BLaER1 (cell line): Measurements from ENCODE around the gene STEAP3.
"Not testable (repeated sequence)": the region's sequence is repeated elsewhere in the genome, so short reads cannot be mapped to it uniquely, and the experiment has no call there.

Source experiments
- H3K27ac ChIP-seq: shearing (Covaris generic); formaldehyde crosslinking; 2 replicates; pipeline ENCODE4 v1.8.1; 2022
- H3K27me3 ChIP-seq: shearing (Covaris generic); formaldehyde crosslinking; 2 replicates; pipeline ENCODE4 v1.8.1; 2022
- H3K36me3 ChIP-seq: shearing (Covaris generic); formaldehyde crosslinking; 2 replicates; pipeline ENCODE4 v1.8.1; 2022
- H3K4me1 ChIP-seq: shearing (Covaris generic); formaldehyde crosslinking; 2 replicates; pipeline ENCODE4 v1.8.1; 2022
- H3K4me2 ChIP-seq: shearing (Covaris generic); formaldehyde crosslinking; 2 replicates; pipeline ENCODE4 v1.8.1; 2022
- H3K4me3 ChIP-seq: shearing (Covaris generic); formaldehyde crosslinking; 2 replicates; pipeline ENCODE4 v1.8.1; 2022
- H3K9ac ChIP-seq: shearing (Covaris generic); formaldehyde crosslinking; 2 replicates; pipeline ENCODE4 v1.8.1; 2022
- H3K9me3 ChIP-seq: shearing (Covaris generic); formaldehyde crosslinking; 2 replicates; pipeline ENCODE4 v1.8.1; 2022
- H4K20me1 ChIP-seq: shearing (Covaris generic); formaldehyde crosslinking; 2 replicates; pipeline ENCODE4 v1.8.1; 2022
- Cebpa-rat ChIP-seq: shearing (Covaris generic); IDR thresholded peaks from 2 replicates; pipeline ENCODE4 v1.8.1; 2022

The STEAP3 gene

GRCh38 chr2:119260646-119261492, 37.2 kb downstream of the STEAP3 start:
- no peaks in the 10 kb centered on the region for H3K27me3 ChIP-seq
- H3K36me3 ChIP-seq, result peaks cover 25% of the 10 kb centered on the region
- no peaks in the 10 kb centered on the region for H4K20me1 ChIP-seq
- H3K9me3 ChIP-seq, result no peaks in the 10 kb centered on the region
- H3K4me3 ChIP-seq, result no peak overlapping the region
- peaks cover 6% of the 10 kb centered on the region; the same call in 1 of the 2 replicates for H3K4me1 ChIP-seq
- no peak overlapping the region for H3K4me2 ChIP-seq
- no peak overlapping the region for H3K27ac ChIP-seq
- H3K9ac ChIP-seq, result no peak overlapping the region
- no peak for TF ChIP-seq Cebpa-rat

GRCh38 chr2:119261493-119262225, 38.0 kb downstream of the STEAP3 start:
- H3K9me3 ChIP-seq, result no peaks in the 10 kb centered on the region
- no peak overlapping the region for H3K27ac ChIP-seq
- H3K4me2 ChIP-seq, result no peak overlapping the region
- TF ChIP-seq Cebpa-rat, result no peak
- H3K9ac ChIP-seq, result no peak overlapping the region
- H3K36me3 ChIP-seq, result peaks cover 19% of the 10 kb centered on the region; the same call in 1 of the 2 replicates
- no peaks in the 10 kb centered on the region for H3K27me3 ChIP-seq
- no peaks in the 10 kb centered on the region for H4K20me1 ChIP-seq
- H3K4me3 ChIP-seq, result no peak overlapping the region
- peaks cover 6% of the 10 kb centered on the region; the same call in 1 of the 2 replicates for H3K4me1 ChIP-seq

GRCh38 chr2:119263025-119263424, 39.4 kb downstream of the STEAP3 start:
- Histone ChIP-seq H3K27me3 (no peaks in the 10 kb centered on the region), H3K4me1 (peaks cover 13% of the 10 kb centered on the region), H3K9me3 (no peaks in the 10 kb centered on the region), H3K4me3 (no peak overlapping the region), H3K9ac (no peak overlapping the region), H4K20me1 (no peaks in the 10 kb centered on the region), H3K36me3 (0 out of 2 replicates have a peak, but pooled peaks cover 9% of the 10 kb centered on the region), H3K4me2 (no peak overlapping the region), H3K27ac (no peak overlapping the region)
- no peak for TF ChIP-seq Cebpa-rat

DNA sequence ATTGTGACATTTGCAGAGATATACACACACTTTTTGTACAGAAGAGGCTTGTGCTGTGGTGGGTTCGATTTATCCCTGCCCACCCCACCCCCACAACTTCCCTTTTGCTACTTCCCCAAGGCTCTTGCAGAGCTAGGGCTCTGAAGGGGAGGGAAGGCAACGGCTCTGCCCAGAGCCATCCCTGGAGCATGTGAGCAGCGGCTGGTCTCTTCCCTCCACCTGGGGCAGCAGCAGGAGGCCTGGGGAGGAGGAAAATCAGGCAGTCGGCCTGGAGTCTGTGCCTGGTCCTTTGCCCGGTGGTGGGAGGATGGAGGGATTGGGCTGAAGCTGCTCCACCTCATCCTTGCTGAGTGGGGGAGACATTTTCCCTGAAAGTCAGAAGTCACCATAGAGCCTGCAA, 40.0 kb downstream of the STEAP3 start:
- Histone ChIP-seq H3K27me3 (no peaks in the 10 kb centered on the region), H3K9me3 (no peaks in the 10 kb centered on the region), H3K4me1 (peaks cover 18% of the 10 kb centered on the region), H3K36me3 (0 out of 2 replicates have a peak, but pooled peaks cover 9% of the 10 kb centered on the region), H3K27ac (no peak overlapping the region), H3K4me2 (no peak overlapping the region), H3K4me3 (no peak overlapping the region), H4K20me1 (no peaks in the 10 kb centered on the region), H3K9ac (no peak overlapping the region)
- TF ChIP-seq Cebpa-rat, result no peak

DNA sequence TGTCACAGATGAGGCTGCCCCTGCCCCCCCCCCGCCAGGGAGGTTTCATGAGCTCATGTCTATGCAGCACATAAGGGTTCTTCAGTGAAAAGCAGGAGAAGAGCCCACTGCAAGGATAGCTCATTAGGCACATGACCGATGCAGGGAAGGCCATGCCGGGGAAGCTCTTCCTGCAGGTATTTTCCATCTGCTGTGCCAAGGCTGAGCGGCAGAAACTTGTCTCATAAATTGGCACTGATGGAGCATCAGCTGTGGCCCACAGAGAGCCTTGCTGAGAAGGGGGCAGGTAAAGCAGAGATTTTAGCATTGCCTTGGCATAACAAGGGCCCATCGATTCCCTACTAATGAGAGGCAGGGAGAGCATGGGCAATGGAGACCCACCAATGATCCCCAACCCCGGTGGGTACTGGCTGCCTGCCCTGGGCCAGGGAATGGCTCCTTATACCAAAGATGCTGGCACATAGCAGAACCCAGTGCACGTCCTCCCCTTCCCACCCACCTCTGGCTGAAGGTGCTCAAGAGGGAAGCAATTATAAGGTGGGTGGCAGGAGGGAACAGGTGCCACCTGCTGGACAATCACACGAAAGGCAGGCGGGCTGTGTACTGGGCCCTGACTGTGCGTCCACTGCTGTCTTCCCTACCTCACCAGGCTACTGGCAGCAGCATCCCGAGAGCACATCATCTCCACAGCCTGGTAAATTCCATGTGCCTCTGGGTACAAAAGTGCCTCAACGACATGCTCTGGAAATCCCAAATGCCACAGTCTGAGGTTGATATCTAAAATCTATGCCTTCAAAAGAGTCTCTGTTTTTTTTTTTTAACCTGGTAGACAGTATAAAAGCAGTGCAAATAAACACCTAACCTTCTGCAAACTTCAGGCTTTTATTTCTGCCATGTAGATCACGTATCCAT, 41.4 kb downstream of the STEAP3 start:
- no peak overlapping the region for H3K4me3 ChIP-seq
- peaks cover 18% of the 10 kb centered on the region for H3K4me1 ChIP-seq
- no peaks in the 10 kb centered on the region for H4K20me1 ChIP-seq
- no peak overlapping the region for H3K27ac ChIP-seq
- H3K9ac ChIP-seq, result no peak overlapping the region
- no peaks in the 10 kb centered on the region for H3K27me3 ChIP-seq
- 0 out of 2 replicates have a peak, but pooled peaks cover 9% of the 10 kb centered on the region for H3K36me3 ChIP-seq
- H3K9me3 ChIP-seq, result no peaks in the 10 kb centered on the region
- no peak overlapping the region for H3K4me2 ChIP-seq
- no peak for TF ChIP-seq Cebpa-rat

DNA sequence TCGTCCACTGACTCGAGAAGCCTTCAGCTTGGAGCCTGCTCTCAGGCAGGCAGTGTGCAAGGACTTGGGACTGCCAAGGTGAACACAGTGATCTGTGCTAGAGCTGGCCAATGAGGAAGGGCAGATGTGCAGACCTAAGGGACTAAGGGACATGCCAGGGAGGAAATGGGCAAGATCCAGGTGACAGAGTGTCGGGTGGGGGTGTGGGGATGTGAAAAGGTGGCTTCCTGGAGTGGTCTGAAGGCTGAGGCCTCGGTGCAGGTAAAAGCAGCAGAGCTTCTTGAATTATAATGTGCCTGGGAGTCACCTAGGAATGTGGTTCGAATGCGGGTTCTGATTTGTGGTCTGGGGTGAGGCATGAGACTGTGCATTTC, 42.0 kb downstream of the STEAP3 start:
- Histone ChIP-seq H3K27me3 (no peaks in the 10 kb centered on the region), H3K27ac (no peak overlapping the region), H3K9me3 (peaks cover 5% of the 10 kb centered on the region), H3K4me3 (no peak overlapping the region), H3K36me3 (0 out of 2 replicates have a peak, but pooled peaks cover 9% of the 10 kb centered on the region), H3K9ac (no peak overlapping the region), H3K4me1 (peaks cover 18% of the 10 kb centered on the region), H3K4me2 (no peak overlapping the region), H4K20me1 (no peaks in the 10 kb centered on the region)
- TF ChIP-seq Cebpa-rat, result no peak

- no peak for TF ChIP-seq Cebpa-rat
- no peaks in the 10 kb centered on the region for H4K20me1 ChIP-seq
- H3K4me3 ChIP-seq, result no peak overlapping the region
These were observed 42.5 kb downstream of the STEAP3 start for GRCh38 chr2:119266091-119266589.

DNA sequence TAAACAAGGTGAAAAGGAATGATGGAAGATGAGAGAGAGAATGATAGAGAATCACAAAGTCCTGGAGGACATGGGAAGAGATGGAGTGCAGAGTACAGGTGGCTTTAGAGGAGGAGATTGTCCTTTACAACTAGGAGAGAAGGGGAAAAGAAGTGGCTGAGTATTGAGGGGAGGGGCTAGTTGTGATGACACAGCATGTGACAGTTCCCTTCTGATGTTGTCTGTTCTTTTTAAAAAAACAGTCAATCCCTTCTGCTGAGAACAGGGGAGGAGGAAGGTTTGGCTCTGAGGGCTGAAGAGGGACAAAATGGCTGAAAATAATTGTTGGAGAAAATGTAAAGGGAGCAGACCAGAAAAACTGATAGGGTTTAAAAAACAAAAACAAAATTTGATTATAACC, 44.0 kb downstream of the STEAP3 start:
- TF ChIP-seq Cebpa-rat, result no peak
- Histone ChIP-seq H3K27me3 (no peaks in the 10 kb centered on the region), H3K9ac (no peak overlapping the region), H3K9me3 (peaks cover 8% of the 10 kb centered on the region), H3K27ac (no peak overlapping the region), H3K4me3 (no peak overlapping the region), H3K36me3 (0 out of 2 replicates have a peak, but pooled peaks cover 5% of the 10 kb centered on the region), H3K4me1 (peaks cover 18% of the 10 kb centered on the region), H4K20me1 (no peaks in the 10 kb centered on the region), H3K4me2 (peak overlapping the region; percentile 59)

More at GRCh38 chr2:119266091-119266589, 42.5 kb downstream of the STEAP3 start:
- Histone ChIP-seq H3K27me3 (no peaks in the 10 kb centered on the region), H3K9me3 (peaks cover 5% of the 10 kb centered on the region), H3K27ac (no peak overlapping the region), H3K4me1 (peaks cover 18% of the 10 kb centered on the region), H3K9ac (no peak overlapping the region), H3K4me2 (no peak overlapping the region), H3K36me3 (0 out of 2 replicates have a peak, but pooled peaks cover 8% of the 10 kb centered on the region)

GRCh38 chr2:119276864-119277263, 53.2 kb downstream of the STEAP3 start:
- Histone ChIP-seq H3K4me2 (no peak overlapping the region), H3K36me3 (no peaks in the 10 kb centered on the region), H3K9ac (no peak overlapping the region), H3K27me3 (no peaks in the 10 kb centered on the region), H3K4me3 (no peak overlapping the region), H4K20me1 (no peaks in the 10 kb centered on the region), H3K27ac (no peak overlapping the region), H3K9me3 (0 out of 2 replicates have a peak, but pooled peaks cover 4% of the 10 kb centered on the region), H3K4me1 (no peaks in the 10 kb centered on the region)
- no peak for TF ChIP-seq Cebpa-rat

DNA sequence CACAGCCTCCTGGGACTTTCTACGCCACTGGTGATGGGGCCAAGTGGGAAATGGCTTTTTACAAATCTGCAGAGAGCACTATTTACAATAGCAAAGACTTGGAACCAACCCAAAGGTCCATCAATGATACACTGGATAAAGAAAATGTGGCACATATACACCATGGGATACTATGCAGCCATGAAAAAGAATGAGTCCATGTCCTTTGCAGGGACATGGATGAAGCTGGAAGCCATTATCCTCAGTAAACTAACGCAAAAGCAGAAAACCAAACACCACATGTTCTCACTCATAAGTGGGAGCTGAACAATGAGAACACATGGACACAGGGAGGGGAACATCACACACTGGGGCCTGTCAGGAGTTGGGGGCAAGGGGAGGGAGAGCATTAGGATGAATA, 54.8 kb downstream of the STEAP3 start:
- not testable (repeated sequence) for H3K27ac ChIP-seq, H3K9ac ChIP-seq, H4K20me1 ChIP-seq, H3K9me3 ChIP-seq, H3K4me1 ChIP-seq, H3K27me3 ChIP-seq, H3K4me2 ChIP-seq, H3K4me3 ChIP-seq, H3K36me3 ChIP-seq
